ENCODE data around the gene TCL1B.

The TCL1B gene

GRCh38 chr14:95667249-95667693 is 19.0 kb upstream of the TCL1B start:
- FAIRE-seq, result no peak

- FAIRE-seq, result no peak
These were observed 17.9 kb upstream of the TCL1B start for GRCh38 chr14:95668235-95668772.

DNA sequence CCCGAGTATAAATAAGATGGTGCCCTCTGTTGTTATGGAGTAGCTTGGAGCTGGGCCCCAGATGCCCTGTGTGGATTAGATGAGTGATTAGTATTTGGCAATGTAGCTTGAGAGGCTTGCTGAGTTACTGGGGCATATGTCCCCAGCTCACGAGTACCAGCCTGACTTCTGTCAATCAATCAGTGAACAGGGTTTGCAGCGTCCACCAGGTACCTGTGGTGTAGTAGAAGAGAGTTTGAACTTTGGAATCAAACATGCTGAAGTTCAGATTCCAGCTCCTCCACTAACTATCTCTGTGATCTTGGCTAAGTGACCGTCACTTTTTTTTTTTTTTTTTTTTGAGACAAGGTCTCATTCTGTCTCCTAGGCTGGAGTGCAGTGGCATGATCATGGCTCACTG is 11.6 kb upstream of the TCL1B start:
- no peak for FAIRE-seq

DNA sequence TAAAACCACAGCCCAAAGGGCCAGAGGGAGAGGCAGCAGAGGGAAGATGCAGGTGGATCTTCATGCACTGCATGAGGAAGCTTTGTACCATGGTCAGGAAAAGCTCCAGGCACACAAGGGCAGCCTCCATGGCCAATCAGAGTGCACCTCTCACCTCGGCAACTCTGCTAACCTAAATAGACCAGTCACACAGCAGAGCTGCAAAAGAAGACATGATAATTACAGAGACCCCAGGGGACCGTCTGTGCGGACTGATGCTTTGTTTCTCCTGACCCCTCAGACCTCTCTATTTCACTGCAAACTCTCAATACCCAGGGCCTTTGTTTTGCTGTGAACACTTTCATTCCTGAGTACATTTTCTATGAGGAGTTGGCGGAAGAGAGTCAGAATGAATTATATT is 10.7 kb upstream of the TCL1B start:
- FAIRE-seq, result no peak

- FAIRE-seq, result no peak
These were observed 8.9 kb upstream of the TCL1B start for GRCh38 chr14:95677179-95677835.

DNA sequence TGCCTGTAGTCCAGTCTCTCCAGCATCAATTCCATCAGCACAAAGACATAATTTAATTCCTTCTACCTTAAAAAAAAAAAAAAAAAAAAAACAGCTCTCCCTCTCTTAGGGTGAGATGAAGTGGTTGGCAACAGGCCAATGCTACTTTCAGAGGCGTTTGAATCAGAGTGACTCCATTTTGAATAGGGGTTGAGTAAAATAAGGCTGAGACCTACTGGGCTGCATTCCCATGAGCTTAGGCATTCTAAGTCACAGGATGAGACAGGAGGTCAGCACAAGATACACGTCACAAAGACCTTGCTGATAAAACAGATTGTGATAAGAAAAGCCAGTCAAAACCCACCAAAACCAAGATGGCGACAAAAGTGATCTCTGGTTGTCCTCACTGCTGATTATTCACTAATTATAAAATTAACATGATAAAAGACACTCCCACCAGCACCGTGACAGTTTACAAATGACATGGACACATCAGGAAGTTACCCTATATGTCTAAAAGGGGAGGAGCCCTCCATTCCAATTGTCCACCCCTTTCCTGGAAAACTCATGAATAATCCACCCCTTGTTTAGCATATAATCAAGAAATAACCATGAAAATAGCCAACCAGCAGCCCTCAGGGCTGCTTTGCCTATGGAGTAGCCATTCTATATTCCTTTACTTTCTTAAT is 6.9 kb upstream of the TCL1B start:
- no peak for FAIRE-seq

DNA sequence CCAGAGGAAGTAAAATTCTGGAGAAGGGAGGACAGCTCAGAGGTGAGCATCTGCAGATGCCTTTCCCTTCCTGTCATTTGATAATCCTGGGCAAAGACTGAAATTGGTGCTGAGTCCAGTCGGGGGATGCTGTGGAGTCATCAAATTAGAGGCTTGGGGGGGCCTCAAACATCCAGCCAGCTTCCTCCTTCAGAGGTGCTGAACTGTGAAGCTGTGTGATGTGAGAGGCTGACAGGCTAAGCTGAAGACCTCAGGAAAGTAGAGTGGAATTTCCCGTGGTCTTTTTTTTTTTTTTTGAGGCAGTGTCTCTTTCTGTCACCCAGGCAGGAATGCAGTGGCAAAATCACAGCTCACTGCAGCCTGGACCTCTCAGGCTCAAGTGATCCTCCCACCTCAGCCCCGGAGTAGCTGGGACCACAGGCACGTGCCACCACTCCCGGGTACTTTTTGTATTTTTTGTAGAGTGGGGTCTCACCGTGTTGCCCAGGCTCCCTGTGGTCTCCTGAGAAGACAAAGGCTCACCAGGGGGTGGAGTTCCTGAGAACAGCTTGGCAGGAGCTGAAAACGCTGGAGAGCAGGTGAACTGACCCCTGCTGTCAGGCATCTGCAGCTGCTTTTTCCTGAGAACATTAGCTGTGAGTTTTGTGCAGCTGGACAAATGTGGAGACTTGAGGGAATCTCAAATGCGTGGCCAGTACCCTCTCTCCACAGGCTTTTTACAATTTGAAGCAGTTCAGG is 6.1 kb upstream of the TCL1B start:
- no peak for FAIRE-seq

DNA sequence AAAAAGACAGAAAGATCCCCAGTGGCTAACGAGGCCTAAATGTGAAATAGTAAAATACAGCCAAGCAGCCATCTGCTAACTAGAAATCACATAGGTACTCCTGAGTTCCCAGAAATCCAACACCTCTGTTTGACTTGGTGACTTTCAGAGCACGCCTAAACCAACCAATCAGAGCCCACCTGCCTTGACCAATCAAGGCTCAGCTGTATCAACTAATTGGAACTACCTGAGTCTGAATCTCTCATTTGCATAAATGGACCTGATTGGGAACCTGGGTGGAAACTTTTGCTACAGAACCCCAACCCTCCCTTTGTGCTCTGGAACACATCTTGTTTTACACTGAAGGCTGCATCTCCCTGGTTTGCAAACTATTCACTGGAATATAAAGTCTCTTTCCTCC is 5.1 kb upstream of the TCL1B start:
- FAIRE-seq, result no peak

DNA sequence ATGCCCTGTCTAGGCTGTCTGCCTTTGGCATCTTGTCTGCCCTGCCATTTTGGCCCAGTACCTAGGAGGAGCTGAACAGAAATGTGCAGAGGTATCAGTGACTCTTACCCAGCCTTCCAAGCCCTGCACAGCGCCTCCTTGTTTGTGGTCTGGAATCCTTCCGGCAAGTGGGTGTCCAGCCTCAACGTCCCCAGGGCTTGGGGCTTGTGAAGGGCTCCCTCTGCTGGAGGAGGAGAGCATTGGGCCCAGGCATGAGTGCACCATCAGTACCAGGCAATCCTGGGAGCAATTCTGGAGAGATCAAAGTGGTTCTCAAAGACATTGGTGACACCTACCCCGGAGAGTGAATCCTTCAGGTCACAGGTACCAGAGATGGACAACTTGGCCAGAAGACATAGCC is 2.4 kb upstream of the TCL1B start:
- FAIRE-seq, result no peak

GRCh38 chr14:95686935-95687334 is 709 bp downstream of the TCL1B start:
- no peak for FAIRE-seq

- no peak for FAIRE-seq
These were observed 3.2 kb downstream of the TCL1B start for GRCh38 chr14:95689441-95689840.

- FAIRE-seq, result no peak
These were observed 4.6 kb downstream of the TCL1B start for GRCh38 chr14:95690815-95691214.

DNA sequence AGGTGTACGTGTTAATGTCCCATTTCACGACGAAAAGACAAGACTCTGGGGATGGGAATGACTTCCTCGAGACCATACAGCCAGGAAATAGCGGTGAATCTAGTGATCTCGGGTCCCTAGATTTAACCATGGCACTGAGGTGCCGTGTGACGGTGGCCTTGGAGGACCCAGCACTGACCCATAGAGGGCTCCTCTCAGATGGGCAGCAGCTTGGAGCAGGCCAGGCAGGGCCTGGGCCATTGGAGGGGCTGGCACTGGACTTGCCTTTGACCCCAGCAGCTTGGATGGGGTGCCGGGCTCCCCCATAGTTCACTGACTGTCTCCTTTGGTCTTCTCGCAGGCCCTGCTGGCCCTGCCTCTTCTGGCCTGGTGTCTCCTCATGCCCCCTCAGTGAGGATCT is 5.4 kb downstream of the TCL1B start:
- FAIRE-seq, result no peak

GRCh38 chr14:95692109-95692508 is 5.9 kb downstream of the TCL1B start:
- no peak for FAIRE-seq

DNA sequence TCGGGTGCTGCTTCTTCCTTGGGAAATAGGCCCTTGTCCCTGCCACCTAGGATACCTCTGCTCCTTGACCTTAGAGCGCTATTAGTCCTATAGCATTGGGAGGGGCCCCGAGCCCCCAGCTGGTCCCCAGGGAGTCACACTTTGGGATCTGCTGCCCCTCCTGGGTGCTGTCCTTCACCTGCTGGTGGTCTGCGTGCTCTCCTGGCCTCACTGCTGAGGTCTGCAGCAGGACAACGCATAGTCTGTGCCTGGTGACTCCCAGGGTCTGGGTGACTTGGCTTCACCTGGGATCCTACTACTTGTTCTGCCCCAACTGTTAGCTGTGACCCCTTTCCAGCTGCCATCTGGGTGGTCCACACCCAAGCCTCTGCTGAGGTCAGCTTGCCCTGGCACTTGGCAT is 8.8 kb downstream of the TCL1B start:
- FAIRE-seq, result no peak

- FAIRE-seq, result no peak
These were observed 9.7 kb downstream of the TCL1B start for GRCh38 chr14:95695913-95696312.

DNA sequence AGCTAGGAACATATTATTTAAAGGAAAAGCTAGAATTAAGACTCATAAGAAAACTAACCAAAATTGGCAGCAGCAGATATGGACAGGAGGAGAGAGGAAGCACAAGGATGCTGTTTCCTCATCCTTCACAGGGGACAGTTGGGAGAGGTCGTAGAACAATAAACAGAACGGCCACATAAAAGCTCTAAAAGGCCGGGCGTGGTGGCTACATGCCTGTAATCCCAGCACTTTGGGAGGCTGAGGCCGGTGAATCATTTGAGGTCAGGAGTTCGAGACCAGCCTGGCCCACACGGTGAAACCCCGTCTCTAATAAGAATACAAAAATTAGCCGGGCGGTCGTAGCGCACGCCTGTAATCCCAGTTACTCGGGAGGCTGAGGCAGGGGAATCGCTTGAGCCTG is 10.5 kb downstream of the TCL1B start:
- no peak for FAIRE-seq

DNA sequence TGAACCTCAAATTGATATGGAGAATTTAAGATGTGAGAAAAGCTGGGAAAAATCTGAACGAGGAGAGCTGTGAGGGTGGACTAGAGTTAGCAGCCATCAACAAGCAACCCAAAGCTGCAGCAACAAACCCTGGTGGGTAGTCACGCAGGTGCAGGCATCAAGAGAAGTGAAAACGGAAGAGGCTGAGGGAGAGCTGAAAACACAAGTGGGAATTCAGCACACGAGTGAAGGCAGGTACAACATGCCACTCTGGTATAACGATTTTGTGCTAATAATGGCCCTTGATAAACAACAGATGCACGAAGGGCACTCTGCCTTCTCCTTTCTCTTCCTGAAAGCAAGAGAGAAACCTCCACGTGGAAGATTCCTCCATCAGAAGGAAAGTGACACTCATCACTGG is 11.5 kb downstream of the TCL1B start:
- no peak for FAIRE-seq

GRCh38 chr14:95698287-95698686 is 12.1 kb downstream of the TCL1B start:
- no peak for FAIRE-seq

DNA sequence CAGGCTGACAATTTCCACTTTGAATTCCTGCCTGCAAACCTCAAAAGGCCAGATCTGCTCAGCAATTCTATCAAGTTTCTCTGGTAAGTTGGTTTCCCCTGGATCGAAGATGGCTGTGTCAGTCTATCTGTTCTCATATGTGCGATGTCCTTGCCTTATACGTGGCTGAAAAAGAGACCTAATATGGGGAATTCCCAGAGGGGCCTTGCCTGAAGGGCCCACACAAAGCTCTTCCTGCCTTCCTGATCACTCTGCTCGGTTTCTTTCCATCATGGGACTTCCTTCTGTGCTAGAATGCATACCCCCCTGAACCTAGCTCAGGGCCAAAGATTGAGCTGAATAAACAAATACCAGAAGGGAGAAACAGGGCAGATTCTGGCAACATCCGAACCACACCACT is 13.2 kb downstream of the TCL1B start:
- no peak for FAIRE-seq

DNA sequence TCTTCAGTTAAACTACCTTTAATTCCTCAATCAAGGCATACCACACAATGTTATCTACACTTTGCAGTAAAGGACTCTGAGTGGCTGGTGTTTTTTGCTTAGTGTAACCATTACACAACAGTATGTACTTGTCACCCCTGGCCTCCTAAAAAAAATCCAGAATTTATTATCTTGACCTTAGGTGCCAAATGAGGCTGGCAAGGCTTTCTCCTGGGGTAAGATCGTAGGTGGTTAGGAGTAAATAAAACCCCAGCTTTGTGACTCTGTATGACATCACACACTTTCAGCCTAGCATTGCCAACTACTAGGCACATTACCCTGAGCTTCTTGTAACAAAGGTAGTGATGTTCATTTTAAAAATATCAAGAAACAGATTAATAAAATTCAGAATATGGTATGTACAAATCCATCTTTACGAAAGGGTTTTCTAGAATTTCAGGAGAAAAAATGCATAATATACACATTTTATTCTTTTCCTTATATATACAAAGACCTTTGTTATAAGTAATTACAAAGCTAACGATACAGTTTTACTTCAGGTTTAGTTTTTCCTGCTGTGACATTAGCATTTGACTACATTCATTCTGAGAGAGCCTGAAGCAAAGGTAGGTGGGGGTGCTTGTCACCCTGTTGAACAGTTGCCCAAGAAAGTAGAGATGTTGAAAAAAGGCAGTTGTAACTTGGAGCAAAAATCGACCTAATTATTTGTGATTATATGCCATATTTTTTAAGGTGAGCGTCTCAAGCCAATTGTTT is 14.2 kb downstream of the TCL1B start:
- FAIRE-seq, result no peak

DNA sequence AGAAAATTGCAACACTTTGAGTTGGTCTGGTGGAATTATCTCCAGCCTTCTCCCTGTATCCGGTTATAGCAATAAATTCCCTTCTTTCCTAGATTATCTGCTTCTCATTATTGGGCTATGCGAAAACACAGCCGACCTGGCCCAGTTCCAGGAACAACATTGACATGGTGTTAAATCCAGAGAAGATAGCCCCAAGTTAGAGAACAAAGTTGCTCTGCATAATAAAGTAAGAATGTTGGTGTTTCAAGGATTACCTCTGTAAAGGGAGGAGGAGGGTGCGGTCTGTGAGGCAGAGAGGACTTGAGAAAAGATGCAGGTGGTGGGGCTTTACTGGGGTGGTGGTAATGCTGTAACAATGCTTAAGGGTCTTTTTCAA is 15.6 kb downstream of the TCL1B start:
- FAIRE-seq, result peak; percentile 92

DNA sequence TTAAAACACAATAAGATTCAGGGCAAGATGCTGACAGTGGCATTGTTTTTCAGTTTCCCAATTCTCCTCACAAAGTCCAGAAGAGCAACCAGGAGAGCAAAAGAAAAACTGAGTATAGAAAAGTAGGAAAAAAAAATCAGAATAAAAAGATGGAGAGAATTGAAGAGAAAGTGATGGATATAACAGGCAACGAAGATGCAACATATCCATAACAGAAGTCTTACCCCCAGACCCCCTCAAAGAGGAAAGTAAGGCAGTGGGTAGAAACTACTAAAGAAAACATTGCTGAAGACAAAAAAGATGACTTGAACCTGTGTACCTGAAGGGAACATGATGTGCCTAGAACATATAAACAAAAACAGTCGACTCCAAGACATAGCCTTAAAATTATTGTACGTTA is 17.1 kb downstream of the TCL1B start:
- FAIRE-seq, result no peak

Measured in endometrium (tissue), 2 donors.